H9 (cell line): ENCODE results near the gene LARP6. TPM values are rescaled to one million over a fixed set of nuclear protein-coding genes. Genes with fewer than 3 reads are reported as not detected.

Source experiments
- DNase-seq: peaks from one replicate; pipeline ENCODE4 v3.0.0-alpha.2; 2017
- H2AFZ ChIP-seq: one replicate; pipeline ENCODE4 v1.6.1; 2013; ENCODE audit warnings: mild to moderate bottlenecking, low read length, control low read depth, moderate library complexity
- H2AK5ac ChIP-seq: 2 replicates; pipeline ENCODE4 v1.6.1; 2013; ENCODE audit warnings: low read length, control low read depth, mixed read lengths; ENCODE audit not compliant: insufficient read length
- H2BK120ac ChIP-seq: one replicate; pipeline ENCODE4 v1.6.1; 2013; ENCODE audit warnings: low read depth, mild to moderate bottlenecking, low read length, control low read depth, inconsistent platforms; ENCODE audit not compliant: poor library complexity, severe bottlenecking
- H2BK12ac ChIP-seq: 2 replicates; pipeline ENCODE4 v1.6.1; 2013; ENCODE audit warnings: low read length, control low read depth, mixed read lengths, low read depth; ENCODE audit not compliant: insufficient read length
- H2BK15ac ChIP-seq: 2 replicates; pipeline ENCODE4 v1.6.1; 2013; ENCODE audit warnings: low read depth, low read length, control low read depth
- H2BK20ac ChIP-seq: one replicate; pipeline ENCODE4 v1.6.1; 2013; ENCODE audit warnings: low read depth, mild to moderate bottlenecking, low read length, control low read depth, inconsistent platforms; ENCODE audit not compliant: poor library complexity, severe bottlenecking
- H2BK5ac ChIP-seq: 2 replicates; pipeline ENCODE4 v1.6.1; 2013; ENCODE audit warnings: low read length, control low read depth, mixed read lengths; ENCODE audit not compliant: insufficient read length
- H3K14ac ChIP-seq: 2 replicates; pipeline ENCODE4 v1.6.1; 2013; ENCODE audit warnings: low read length, control low read depth; ENCODE audit not compliant: insufficient read depth
- H3K18ac ChIP-seq: 2 replicates; pipeline ENCODE4 v1.6.1; 2013; ENCODE audit warnings: low read depth, mild to moderate bottlenecking, mixed read lengths, low read length, control low read depth; ENCODE audit not compliant: insufficient read length
- H3K23ac ChIP-seq: 2 replicates; pipeline ENCODE4 v1.6.1; 2013; ENCODE audit warnings: low read length, control low read depth, mixed read lengths, low read depth; ENCODE audit not compliant: insufficient read length
- H3K23me2 ChIP-seq: 2 replicates; pipeline ENCODE4 v1.6.1; 2013; ENCODE audit warnings: low read depth, mild to moderate bottlenecking, mixed read lengths, low read length, control low read depth; ENCODE audit not compliant: insufficient read length, poor library complexity, severe bottlenecking
- H3K27ac ChIP-seq: 2 replicates; pipeline ENCODE4 v1.5.1; 2013; ENCODE audit warnings: low read length, control low read depth, mixed read lengths, low read depth; ENCODE audit not compliant: insufficient read length
- H3K27me3 ChIP-seq: 2 replicates; pipeline ENCODE4 v1.6.1; 2013; ENCODE audit warnings: low read length, control low read depth, inconsistent platforms; ENCODE audit not compliant: insufficient read depth
- H3K4ac ChIP-seq: 2 replicates; pipeline ENCODE4 v1.6.1; 2013; ENCODE audit warnings: low read depth, mild to moderate bottlenecking, control low read depth, inconsistent platforms, low read length, moderate library complexity
- H3K4me1 ChIP-seq: 2 replicates; pipeline ENCODE4 v1.6.1; 2013; ENCODE audit warnings: low read length, control low read depth, inconsistent platforms; ENCODE audit not compliant: insufficient read depth
- H3K4me2 ChIP-seq: 2 replicates; pipeline ENCODE4 v1.6.1; 2013; ENCODE audit warnings: low read length, control low read depth, mixed read lengths; ENCODE audit not compliant: insufficient read length, insufficient read depth
- H3K56ac ChIP-seq: 2 replicates; pipeline ENCODE4 v1.6.1; 2013; ENCODE audit warnings: low read depth, mild to moderate bottlenecking, mixed read lengths, low read length, control low read depth; ENCODE audit not compliant: insufficient read length
- H3K79me1 ChIP-seq: 2 replicates; pipeline ENCODE4 v1.6.1; 2013; ENCODE audit warnings: low read depth, mild to moderate bottlenecking, moderate library complexity, low read length, control low read depth, inconsistent platforms; ENCODE audit not compliant: insufficient read depth, poor library complexity, severe bottlenecking
- H3K79me2 ChIP-seq: 2 replicates; pipeline ENCODE4 v1.6.1; 2013; ENCODE audit warnings: low read length, control low read depth, inconsistent platforms; ENCODE audit not compliant: insufficient read depth
- H3K9ac ChIP-seq: 2 replicates; pipeline ENCODE4 v1.6.1; 2013; ENCODE audit warnings: low read length, control low read depth, mixed read lengths; ENCODE audit not compliant: insufficient read length; ENCODE audit errors: extremely low read depth
- H3K9me3 ChIP-seq: one replicate; pipeline ENCODE4 v1.6.1; 2013; ENCODE audit warnings: low read depth, low read length, inconsistent platforms; ENCODE audit not compliant: control insufficient read depth
- H3T11ph ChIP-seq: one replicate; pipeline ENCODE4 v1.6.1; 2013; ENCODE audit warnings: mild to moderate bottlenecking, low read length, control low read depth, inconsistent platforms
- H4K20me1 ChIP-seq: one replicate; pipeline ENCODE4 v1.6.1; 2013; ENCODE audit not compliant: control insufficient read depth, insufficient read length, insufficient read depth
- H4K5ac ChIP-seq: 2 replicates; pipeline ENCODE4 v1.6.1; 2013; ENCODE audit warnings: low read depth, mild to moderate bottlenecking, mixed read lengths, low read length, control low read depth; ENCODE audit not compliant: insufficient read length
- H4K8ac ChIP-seq: replicated peaks from 2 replicates; pipeline ENCODE4 v1.6.1; 2013; ENCODE audit warnings: low read length, control low read depth, mixed read lengths, low read depth; ENCODE audit not compliant: insufficient read length
- H4K91ac ChIP-seq: 2 replicates; pipeline ENCODE4 v1.6.1; 2013; ENCODE audit warnings: low read depth, mild to moderate bottlenecking, moderate library complexity, mixed read lengths, low read length, control low read depth; ENCODE audit not compliant: insufficient read length
- H3K27ac Mint-ChIP-seq, 3 experiments: 2 replicates in 2 of 3; 3 replicates in 1 of 3; pipeline ENCODE4 v1.8.0; 2020 to 2021; ENCODE audit warnings: mixed read lengths in 3 of 3, mild to moderate bottlenecking in 1 of 3, moderate library complexity in 1 of 3
- H3K27me3 Mint-ChIP-seq: 2 replicates; pipeline ENCODE4 v1.8.0; 2021; ENCODE audit warnings: low read depth, mild to moderate bottlenecking, moderate library complexity, mixed read lengths
- H3K36me3 Mint-ChIP-seq, 3 experiments: 2 replicates in 2 of 3; 3 replicates in 1 of 3; pipeline ENCODE4 v1.8.0; 2020 to 2021; ENCODE audit warnings: low read depth in 3 of 3, mixed read lengths in 3 of 3; ENCODE audit not compliant: insufficient read depth in 1 of 3
- H3K4me1 Mint-ChIP-seq, 2 experiments: 2 replicates each; pipeline ENCODE4 v1.8.0; 2020; ENCODE audit warnings: mixed read lengths in 2 of 2
- H3K4me3 Mint-ChIP-seq, 2 experiments: 2 replicates in 1 of 2; 3 replicates in 1 of 2; pipeline ENCODE4 v1.8.0; 2020 to 2021; ENCODE audit warnings: mild to moderate bottlenecking in 2 of 2, mixed read lengths in 2 of 2, moderate library complexity in 1 of 2
- H3K9me3 Mint-ChIP-seq, 2 experiments: 2 replicates in 1 of 2; 3 replicates in 1 of 2; pipeline ENCODE4 v1.8.0; 2020; ENCODE audit warnings: mild to moderate bottlenecking in 2 of 2, mixed read lengths in 2 of 2, moderate library complexity in 1 of 2
- WGBS: extraction: QIAGEN DNeasy Blood & Tissue Kit; methylation state at CpG from one replicate; pipeline ENCODE4 v1.1.7; 2013; ENCODE audit warnings: missing lambda C conversion rate, low lambda C conversion rate, mixed read lengths; ENCODE audit not compliant: insufficient read length; ENCODE audit errors: extremely low coverage; 5-methylcytosine and 5-hydroxymethylcytosine counted together
- total RNA-seq: library from RNA; stranded (reverse); gene quantifications from 2 replicates; pipeline ENCODE4 v1.2.1, GENCODE V29; 2021
- TF ChIP-seq, protein P1 (sequence below): fragments of 200-600 bp; sonication (generic); conservative IDR thresholded peaks from 3 replicates; pipeline ENCODE4 v1.8.0; 2021; ENCODE audit warnings: antibody characterized with exemption, mild to moderate bottlenecking

The LARP6 gene
- total RNA-seq, 1 experiment from 2014 or later, result 18.9 TPM

DNA sequence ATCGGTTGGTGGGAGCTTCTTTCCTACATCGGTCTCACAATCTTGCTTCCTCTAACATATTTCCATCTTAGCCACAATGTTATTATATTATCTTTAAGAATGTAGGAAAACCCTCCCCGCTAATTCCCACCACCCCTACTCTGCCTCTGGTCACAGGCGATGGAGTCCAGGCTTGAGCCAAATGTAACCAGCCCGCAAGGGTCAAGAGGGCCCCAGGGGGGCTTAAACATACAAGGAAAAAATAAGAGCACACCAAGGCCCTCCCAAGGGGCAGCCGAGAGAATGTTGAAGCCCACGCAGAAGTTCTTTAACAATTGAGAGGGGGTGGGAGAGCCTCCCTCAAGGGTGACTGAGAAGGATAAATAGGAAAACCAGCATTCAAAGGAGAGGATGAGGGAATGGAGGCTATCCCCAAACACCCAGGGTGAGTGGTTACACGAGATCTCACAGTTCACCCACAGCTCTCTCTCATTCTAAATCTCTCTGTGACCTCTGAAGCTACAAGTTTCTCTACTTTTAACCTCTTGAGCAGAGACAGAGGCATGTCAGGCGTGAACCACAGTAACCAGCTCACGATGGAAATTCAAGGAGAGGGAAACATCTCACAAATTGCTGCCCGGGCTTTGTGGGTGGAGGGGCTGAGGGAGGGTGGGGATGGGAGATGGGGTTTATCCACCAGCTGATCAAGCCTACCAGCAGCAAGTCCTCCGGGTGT lies 59.2 kb downstream of the LARP6 start:
- DNase-seq, result no peak
- no peaks in the 10 kb centered on the region for H3K79me1 ChIP-seq
- H3K4me2 ChIP-seq, result no peak overlapping the region
- no peak overlapping the region for H2BK15ac ChIP-seq
- Mint-ChIP-seq H3K4me1 (peaks cover 6 to 7% of the 10 kb centered on the region in 2 experiments; a peak in 2 of 4 replicates), H3K36me3 (no peaks in the 10 kb centered on the region), H3K27ac (no peak overlapping the region; a peak in 1 of 7 replicates), H3K9me3 (no peaks in the 10 kb centered on the region), H3K27me3 (peaks cover 3% of the 10 kb centered on the region; the same call in 1 of the 2 replicates), H3K4me3 (no peak overlapping the region)
- H3K9me3 ChIP-seq, result no peaks in the 10 kb centered on the region
- H2AK5ac ChIP-seq, result no peak overlapping the region
- H4K20me1 ChIP-seq, result no peaks in the 10 kb centered on the region
- WGBS, result no CpG with 5 or more reads among the region's 12 CpGs
- H2BK5ac ChIP-seq, result no peak overlapping the region
- H3K14ac ChIP-seq, result no peak overlapping the region
- no peaks in the 10 kb centered on the region; the same call in 1 of the 2 replicates for H3K4me1 ChIP-seq
- H3K9ac ChIP-seq, result no peak overlapping the region
- H3K27ac ChIP-seq, result no peak overlapping the region
- no peak overlapping the region for H2BK20ac ChIP-seq
- no peak overlapping the region for H3K18ac ChIP-seq
- H3T11ph ChIP-seq, result no peak overlapping the region
- no peaks in the 10 kb centered on the region for H3K79me2 ChIP-seq
- no peaks in the 10 kb centered on the region for H3K23me2 ChIP-seq
- no peak overlapping the region for H3K56ac ChIP-seq
- TF ChIP-seq, protein P1, sequence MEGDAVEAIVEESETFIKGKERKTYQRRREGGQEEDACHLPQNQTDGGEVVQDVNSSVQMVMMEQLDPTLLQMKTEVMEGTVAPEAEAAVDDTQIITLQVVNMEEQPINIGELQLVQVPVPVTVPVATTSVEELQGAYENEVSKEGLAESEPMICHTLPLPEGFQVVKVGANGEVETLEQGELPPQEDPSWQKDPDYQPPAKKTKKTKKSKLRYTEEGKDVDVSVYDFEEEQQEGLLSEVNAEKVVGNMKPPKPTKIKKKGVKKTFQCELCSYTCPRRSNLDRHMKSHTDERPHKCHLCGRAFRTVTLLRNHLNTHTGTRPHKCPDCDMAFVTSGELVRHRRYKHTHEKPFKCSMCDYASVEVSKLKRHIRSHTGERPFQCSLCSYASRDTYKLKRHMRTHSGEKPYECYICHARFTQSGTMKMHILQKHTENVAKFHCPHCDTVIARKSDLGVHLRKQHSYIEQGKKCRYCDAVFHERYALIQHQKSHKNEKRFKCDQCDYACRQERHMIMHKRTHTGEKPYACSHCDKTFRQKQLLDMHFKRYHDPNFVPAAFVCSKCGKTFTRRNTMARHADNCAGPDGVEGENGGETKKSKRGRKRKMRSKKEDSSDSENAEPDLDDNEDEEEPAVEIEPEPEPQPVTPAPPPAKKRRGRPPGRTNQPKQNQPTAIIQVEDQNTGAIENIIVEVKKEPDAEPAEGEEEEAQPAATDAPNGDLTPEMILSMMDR, result no peak
- H2BK120ac ChIP-seq, result no peak overlapping the region
- H4K8ac ChIP-seq, result no peak overlapping the region
- no peak overlapping the region for H3K23ac ChIP-seq
- H2BK12ac ChIP-seq, result no peak overlapping the region
- no peaks in the 10 kb centered on the region for H3K27me3 ChIP-seq
- no peak overlapping the region for H4K91ac ChIP-seq
- no peak overlapping the region for H3K4ac ChIP-seq
- no peak overlapping the region for H4K5ac ChIP-seq
- H2AFZ ChIP-seq, result no peak overlapping the region
